Testis (tissue), 3 donors: ENCODE measurements around the gene SLC28A2. TPM values are rescaled to one million over a fixed set of nuclear protein-coding genes. Genes with fewer than 3 reads are reported as not detected.

ENCODE experiments used
- DNase-seq: peaks from one replicate; pipeline ENCODE4 v3.0.0-alpha.2; 2019
- H3K27ac ChIP-seq, 2 donors: fragments of 200-600 bp; sonication (generic); one replicate each; pipeline ENCODE4 v1.5.1; 2019
- H3K27me3 ChIP-seq: fragments of 200-600 bp; sonication (generic); one replicate; pipeline ENCODE4 v1.5.1; 2019
- H3K36me3 ChIP-seq: fragments of 200-600 bp; sonication (generic); one replicate; pipeline ENCODE4 v1.5.1; 2017; ENCODE audit warnings: low read depth; ENCODE audit errors: missing control alignments
- H3K4me1 ChIP-seq: fragments of 200-600 bp; sonication (generic); one replicate; pipeline ENCODE4 v1.5.1; 2019
- H3K4me3 ChIP-seq, 2 donors: fragments of 200-600 bp; sonication (generic); one replicate each; pipeline ENCODE4 v1.5.1; 2017 to 2019
- H3K9me3 ChIP-seq: fragments of 200-600 bp; sonication (generic); one replicate; pipeline ENCODE4 v1.5.1; 2017
- CTCF ChIP-seq, 3 experiments: fragments of 450-650 bp in 2 of 3; fragments of 200-600 bp in 1 of 3; sonication (generic) in 1 of 3; IDR thresholded peaks; one replicate each; pipeline ENCODE4 v1.5.1; 2016 to 2019; ENCODE audit warnings: antibody characterized with exemption in 3 of 3, mild to moderate bottlenecking in 2 of 3, moderate library complexity in 1 of 3
- POLR2A ChIP-seq: fragments of 450-650 bp; IDR thresholded peaks from one replicate; pipeline ENCODE4 v1.6.1; 2017; ENCODE audit warnings: antibody characterized with exemption, mild to moderate bottlenecking, moderate library complexity
- WGBS, 2 donors: methylation state at CpG; one replicate each; pipeline ENCODE4 v1.1.5; 2018; 5-methylcytosine and 5-hydroxymethylcytosine counted together
- intact Hi-C: fragments of 100-400 bp; cut with DNase I; formaldehyde crosslinking; loops from one replicate; pipeline ENCODE4 v1.15.1; 2023; ENCODE audit warnings: low total_unique reads
- polyA plus RNA-seq: library from polyadenylated mRNA; stranded (reverse); fragments of 350-450 nt; fragmentation: Illumina TruSeq; extraction: RNeasy Lipid Tissue Mini Kit (QIAGEN cat#74804); gene quantifications from one replicate; pipeline ENCODE4 v1.2.3, GENCODE V29; 2014; ENCODE audit warnings: low read depth, low replicate concordance; ENCODE audit not compliant: insufficient read depth
- total RNA-seq, 2 donors: library from RNA; depleted of rRNA; stranded (reverse); fragments of >200 nt; gene quantifications; one replicate each; pipeline ENCODE4 v1.2.3, GENCODE V29; 2016

Gene SLC28A2
- total and polyA plus RNA-seq, 3 donors from 2014 or later: 0.81 TPM; not detected in 2

- no peaks in the 10 kb centered on the region for H3K36me3 ChIP-seq
- H3K27me3 ChIP-seq: no peaks in the 10 kb centered on the region
- H3K27ac ChIP-seq: no peak overlapping the region
- DNase-seq: no peak
- no peaks in the 10 kb centered on the region for H3K9me3 ChIP-seq
- TF ChIP-seq CTCF (IDR thresholded peaks at IDR 0.05): no peak
- no peak for TF ChIP-seq POLR2A
- no peaks in the 10 kb centered on the region for H3K4me1 ChIP-seq
- 88 to 92% methylated on average over 4 of the region's 4 CpGs for WGBS, 2 donors
- intact Hi-C loops: no loop called here
- no peak overlapping the region for H3K4me3 ChIP-seq
Measured at GRCh38 chr15:45221967-45222366, 30.1 kb upstream of the SLC28A2 start.

GRCh38 chr15:45224621-45225217 is 27.3 kb upstream of the SLC28A2 start:
- WGBS, 2 donors: 49 to 54% methylated on average over 5 of the region's 5 CpGs
- intact Hi-C loops: no loop called here
- H3K9me3 ChIP-seq: no peaks in the 10 kb centered on the region
- TF ChIP-seq CTCF (IDR thresholded peaks at IDR 0.05): no peak
- TF ChIP-seq POLR2A: no peak
- no peak overlapping the region for H3K27ac ChIP-seq
- H3K27me3 ChIP-seq: no peaks in the 10 kb centered on the region
- H3K36me3 ChIP-seq: no peaks in the 10 kb centered on the region
- no peaks in the 10 kb centered on the region for H3K4me1 ChIP-seq
- no peak for DNase-seq
- no peak overlapping the region for H3K4me3 ChIP-seq

GRCh38 chr15:45225506-45226273 is 26.3 kb upstream of the SLC28A2 start:
- Histone ChIP-seq H3K36me3 (no peaks in the 10 kb centered on the region), H3K27ac (no peak overlapping the region), H3K4me3 (no peak overlapping the region), H3K27me3 (no peaks in the 10 kb centered on the region), H3K4me1 (no peaks in the 10 kb centered on the region), H3K9me3 (no peaks in the 10 kb centered on the region)
- TF ChIP-seq CTCF (IDR thresholded peaks at IDR 0.05) (no peak), POLR2A (no peak)
- WGBS, 2 donors: 77 to 79% methylated on average over 10 to 11 of the region's 11 CpGs
- DNase-seq: no peak
- intact Hi-C loops: no loop called here

- no peak overlapping the region for H3K27ac ChIP-seq
- H3K27me3 ChIP-seq: no peaks in the 10 kb centered on the region
- no peaks in the 10 kb centered on the region for H3K4me1 ChIP-seq
- H3K4me3 ChIP-seq: no peak overlapping the region
- DNase-seq: no peak
- H3K36me3 ChIP-seq: no peaks in the 10 kb centered on the region
- TF ChIP-seq POLR2A (no peak), CTCF (IDR thresholded peaks at IDR 0.05) (no peak)
- intact Hi-C loops: no loop called here
- 66 to 82% methylated on average over 5 of the region's 5 CpGs for WGBS, 2 donors
- H3K9me3 ChIP-seq: no peaks in the 10 kb centered on the region
Measured at GRCh38 chr15:45228931-45229330, 23.1 kb upstream of the SLC28A2 start.
